SK-N-SH (cell line): ENCODE results near the gene HOXD11. TPM values are rescaled to one million over a fixed set of nuclear protein-coding genes. Genes with fewer than 3 reads are reported as not detected.

Experiments used
- CTCF ChIA-PET: fragments of 300-600, 350-600 bp; formaldehyde crosslinking; extraction: SDS; loops from one replicate; lab custom pipeline; 2021; lab: Yijun Ruan, JAX
- POLR2A ChIA-PET: fragments of 350-600 bp; sonication (Branson Sonifier 250); formaldehyde crosslinking; extraction: SDS; loops from one replicate; lab custom pipeline; 2020; ENCODE audit warnings: antibody characterized with exemption, inconsistent platforms; lab: Yijun Ruan, JAX
- DNase-seq: peaks from one replicate; pipeline ENCODE4 v3.0.0; 2012
- H2AFZ ChIP-seq: fragments of 200-600 bp; sonication (generic); 2 replicates; pipeline ENCODE4 v1.8.1; 2016; ENCODE audit warnings: antibody characterized with exemption, mild to moderate bottlenecking, low read depth
- H3F3A ChIP-seq: fragments of 200-600 bp; sonication (generic); replicated peaks from 2 replicates; pipeline ENCODE3; 2016; ENCODE audit warnings: antibody characterized with exemption, mild to moderate bottlenecking; ENCODE audit not compliant: insufficient read depth
- H3K27ac ChIP-seq, 2 experiments: fragments of 200-500 bp in 1 of 2; fragments of 200-600 bp in 1 of 2; sonication (Bioruptor generic) in 1 of 2; sonication (generic), shearing (Covaris generic) in 1 of 2; 2 replicates each; pipeline versions ENCODE4 v1.5.1 to v1.6.1; 2014 to 2016; ENCODE audit warnings: low read depth in 2 of 2, inconsistent platforms in 1 of 2, low read length in 1 of 2, mild to moderate bottlenecking in 1 of 2, mixed read lengths in 1 of 2
- H3K27me3 ChIP-seq: fragments of 200-600 bp; sonication (generic), shearing (Covaris generic); 2 replicates; pipeline ENCODE4 v1.6.1; 2016; ENCODE audit warnings: mixed run types; ENCODE audit not compliant: insufficient read depth
- H3K36me3 ChIP-seq, 2 experiments: fragments of 200-500 bp in 1 of 2; fragments of 200-600 bp in 1 of 2; sonication (Bioruptor generic) in 1 of 2; sonication (generic) in 1 of 2; replicated peaks in 1 of 2; 2 replicates each; pipeline versions ENCODE3 to v1.5.1; 2014 to 2016; ENCODE audit warnings: low read length in 1 of 2, mild to moderate bottlenecking in 1 of 2; ENCODE audit not compliant: insufficient read depth in 2 of 2, control insufficient read depth in 1 of 2
- H3K4me1 ChIP-seq, 2 experiments: fragments of 200-500 bp in 1 of 2; fragments of 200-600 bp in 1 of 2; sonication (Bioruptor generic) in 1 of 2; sonication (generic), shearing (Covaris generic) in 1 of 2; 2 replicates each; pipeline versions ENCODE4 v1.5.1 to v1.6.1; 2014 to 2016; ENCODE audit warnings: low read depth in 1 of 2, low read length in 1 of 2, mixed run types in 1 of 2; ENCODE audit not compliant: insufficient read depth in 2 of 2, control insufficient read depth in 1 of 2
- H3K4me2 ChIP-seq: fragments of 200-600 bp; sonication (generic), shearing (Covaris generic); 2 replicates; pipeline ENCODE4 v1.6.1; 2017; ENCODE audit warnings: mixed run types
- H3K4me3 ChIP-seq, 2 experiments: fragments of 200-500 bp in 1 of 2; fragments of 200-600 bp in 1 of 2; sonication (Bioruptor generic) in 1 of 2; sonication (generic), shearing (Covaris generic) in 1 of 2; 2 replicates each; pipeline versions ENCODE4 v1.5.1 to v1.8.1; 2014 to 2016; ENCODE audit warnings: low read depth in 2 of 2, inconsistent platforms in 1 of 2, low read length in 1 of 2, mild to moderate bottlenecking in 1 of 2, mixed read lengths in 1 of 2, moderate library complexity in 1 of 2
- H3K79me2 ChIP-seq: fragments of 200-600 bp; sonication (generic); 2 replicates; pipeline ENCODE4 v1.8.1; 2017; ENCODE audit warnings: mild to moderate bottlenecking; ENCODE audit not compliant: insufficient read depth
- H3K9ac ChIP-seq: fragments of 200-600 bp; sonication (generic); 2 replicates; pipeline ENCODE4 v1.6.1; 2017; ENCODE audit warnings: mixed run types
- H3K9me2 ChIP-seq: fragments of 200-600 bp; sonication (generic); 2 replicates; pipeline ENCODE4 v1.6.1; 2017; ENCODE audit warnings: mixed run types
- H3K9me3 ChIP-seq: fragments of 200-600 bp; sonication (generic); 2 replicates; pipeline ENCODE4 v1.6.1; 2017; ENCODE audit warnings: mixed run types, mild to moderate bottlenecking, moderate library complexity
- H4K20me1 ChIP-seq: fragments of 200-600 bp; sonication (generic); 2 replicates; pipeline ENCODE4 v1.6.1; 2017; ENCODE audit warnings: mild to moderate bottlenecking, mixed run types; ENCODE audit not compliant: insufficient read depth
- ELF1 ChIP-seq: IDR thresholded peaks from 2 replicates; pipeline ENCODE4 v1.4.0; 2012
- EZH2phosphoT487 ChIP-seq: fragments of 200-600 bp; sonication (generic); IDR thresholded peaks from 2 replicates; pipeline ENCODE4 v1.6.1; 2017; ENCODE audit warnings: low read depth, mixed run types, mild to moderate bottlenecking, antibody characterized with exemption, moderate library complexity, borderline replicate concordance
- FOSL2 ChIP-seq: IDR thresholded peaks from 2 replicates; pipeline ENCODE4 v1.4.0; 2012; ENCODE audit warnings: low read depth, mild to moderate bottlenecking, moderate library complexity, borderline replicate concordance
- JUND ChIP-seq: IDR thresholded peaks from 2 replicates; pipeline ENCODE4 v1.4.0; 2012
- MEF2A ChIP-seq: IDR thresholded peaks from 2 replicates; pipeline ENCODE4 v1.4.0; 2012; ENCODE audit warnings: low read depth, borderline replicate concordance
- MXI1 ChIP-seq: IDR thresholded peaks from 2 replicates; pipeline ENCODE4 v1.6.1; 2012; ENCODE audit warnings: mild to moderate bottlenecking, low read depth, low read length, improper control_type of control experiment
- NRF1 ChIP-seq: IDR thresholded peaks from 2 replicates; pipeline ENCODE4 v1.6.1; 2012; ENCODE audit warnings: low read depth, mild to moderate bottlenecking, low read length
- RAD21 ChIP-seq: IDR thresholded peaks from 2 replicates; pipeline ENCODE4 v1.6.1; 2012; ENCODE audit warnings: mild to moderate bottlenecking, low read length
- RCOR1 ChIP-seq: fragments of 150-350 bp; IDR thresholded peaks from 2 replicates; pipeline ENCODE4 v1.6.1; 2017; ENCODE audit warnings: antibody characterized with exemption, low read length
- YY1 ChIP-seq: IDR thresholded peaks from 2 replicates; pipeline ENCODE4 v1.4.0; 2012; ENCODE audit warnings: low read depth, mild to moderate bottlenecking
- WGBS: methylation state at CpG from one replicate; pipeline ENCODE4 v1.1.6; 2017; ENCODE audit warnings: low lambda C conversion rate; 5-methylcytosine and 5-hydroxymethylcytosine counted together
- polyA plus RNA-seq, 3 experiments: library from polyadenylated mRNA; depleted of rRNA; stranded (reverse); fragments of >200 nt; gene quantifications; 2 replicates each; pipeline ENCODE4 v1.2.3, GENCODE V29; 2012
- TF ChIP-seq, protein P1 (sequence below): IDR thresholded peaks from 2 replicates; pipeline ENCODE4 v1.4.0; 2012; ENCODE audit warnings: low read depth
- TF ChIP-seq, protein P2 (sequence below): IDR thresholded peaks from 2 replicates; pipeline ENCODE4; 2012

The HOXD11 gene
- polyA plus RNA-seq, 1 of the 3 experiments (the other 2 are of a cell fraction): not detected

- Histone ChIP-seq H3K27me3 (no peaks in the 10 kb centered on the region), H3K9me2 (no peaks in the 10 kb centered on the region), H2AFZ (no peak overlapping the region), H3K4me3 (no peak overlapping the region), H3K4me1 (peaks cover 0 to 8% of the 10 kb centered on the region in 2 experiments; a peak in 1 of 4 replicates), H3F3A (no peaks in the 10 kb centered on the region), H3K4me2 (no peak overlapping the region), H4K20me1 (no peaks in the 10 kb centered on the region), H3K36me3 (peaks cover 0 to 24% of the 10 kb centered on the region in 2 experiments), H3K9me3 (no peaks in the 10 kb centered on the region), H3K27ac (no peak overlapping the region), H3K79me2 (no peaks in the 10 kb centered on the region), H3K9ac (no peak overlapping the region)
- DNase-seq: no peak
- 92% methylated on average over 24 of the region's 24 CpGs for WGBS
- ChIA-PET CTCF (interaction anchor here (1.7 to 4.4 kb wide), 2 partner anchors 10 to 404 kb away, joined by 5 to 24 read pairs; no protein-coding TSS in a partner anchor), POLR2A (interaction anchor here (0.6 kb wide), 1 partner anchor 261 kb away, joined by 4 read pairs; no protein-coding TSS in a partner anchor)
- TF ChIP-seq ELF1 (no peak), JUND (no peak), NRF1 (no peak), EZH2phosphoT487 (no peak), MEF2A (no peak), RAD21 (no peak), YY1 (no peak), FOSL2 (no peak), MXI1 (no peak), RCOR1 (no peak)
- TF ChIP-seq, protein P1, sequence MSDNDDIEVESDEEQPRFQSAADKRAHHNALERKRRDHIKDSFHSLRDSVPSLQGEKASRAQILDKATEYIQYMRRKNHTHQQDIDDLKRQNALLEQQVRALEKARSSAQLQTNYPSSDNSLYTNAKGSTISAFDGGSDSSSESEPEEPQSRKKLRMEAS: no peak
- TF ChIP-seq, protein P2, sequence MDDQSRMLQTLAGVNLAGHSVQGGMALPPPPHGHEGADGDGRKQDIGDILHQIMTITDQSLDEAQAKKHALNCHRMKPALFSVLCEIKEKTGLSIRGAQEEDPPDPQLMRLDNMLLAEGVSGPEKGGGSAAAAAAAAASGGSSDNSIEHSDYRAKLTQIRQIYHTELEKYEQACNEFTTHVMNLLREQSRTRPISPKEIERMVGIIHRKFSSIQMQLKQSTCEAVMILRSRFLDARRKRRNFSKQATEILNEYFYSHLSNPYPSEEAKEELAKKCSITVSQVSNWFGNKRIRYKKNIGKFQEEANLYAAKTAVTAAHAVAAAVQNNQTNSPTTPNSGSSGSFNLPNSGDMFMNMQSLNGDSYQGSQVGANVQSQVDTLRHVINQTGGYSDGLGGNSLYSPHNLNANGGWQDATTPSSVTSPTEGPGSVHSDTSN: no peak
These were observed 43.0 kb downstream of the HOXD11 start for GRCh38 chr2:176149939-176150583.

DNA sequence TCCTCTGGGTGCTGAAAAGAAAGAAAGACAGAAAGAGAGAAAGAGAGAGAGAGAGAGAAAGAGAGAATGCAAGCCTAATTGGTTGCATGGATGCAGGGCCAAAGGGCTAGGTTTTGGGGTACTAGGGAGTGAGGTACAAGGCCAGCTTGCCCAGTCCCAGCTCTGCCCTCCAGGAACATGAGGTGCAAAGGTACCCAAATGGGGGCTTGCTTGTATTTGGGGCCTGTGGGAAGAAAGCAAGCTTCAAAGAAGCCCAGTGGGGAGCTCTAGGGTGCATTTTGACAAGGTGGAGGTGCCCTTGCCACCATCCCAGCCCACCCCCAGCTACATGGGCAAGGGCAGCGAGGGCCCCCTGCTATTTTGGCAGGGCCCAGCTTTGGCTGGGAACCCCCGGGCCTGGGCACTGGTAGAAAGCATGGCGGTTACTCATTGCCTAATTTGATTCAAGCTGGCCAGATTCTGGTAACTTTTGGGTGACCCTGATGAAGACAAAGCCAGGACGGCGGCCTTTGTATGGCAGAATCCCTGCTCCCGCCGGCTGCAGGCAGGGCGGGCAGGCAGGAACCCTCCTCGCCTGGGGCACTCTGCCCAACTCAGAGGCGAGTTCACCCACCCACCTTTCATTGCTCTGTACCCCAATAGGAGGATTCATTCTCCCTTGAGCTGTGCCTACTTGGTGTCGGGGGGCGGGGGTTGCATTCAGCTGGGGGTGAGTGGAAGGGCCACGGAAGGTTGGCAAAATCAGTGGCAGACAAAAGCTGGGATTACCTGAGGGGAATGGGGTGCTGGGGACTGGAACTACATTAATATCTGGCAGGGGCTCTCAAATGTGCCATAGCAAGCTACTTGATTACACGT lies 43.7 kb downstream of the HOXD11 start:
- Histone ChIP-seq H3K27me3 (no peaks in the 10 kb centered on the region), H3K4me2 (no peak overlapping the region)
- WGBS: 97% methylated on average over 7 of the region's 14 CpGs

More for the DNA sequence above, 43.7 kb downstream of the HOXD11 start:
- H3K36me3 ChIP-seq: peaks cover 0 to 27% of the 10 kb centered on the region in 2 experiments
- no peaks in the 10 kb centered on the region for H3F3A ChIP-seq
- peaks cover 0 to 8% of the 10 kb centered on the region in 2 experiments; a peak in 1 of 4 replicates for H3K4me1 ChIP-seq
- H3K9ac ChIP-seq: no peak overlapping the region
- ChIA-PET CTCF (interaction anchor here (0.7 to 4.4 kb wide), 4 partner anchors 11 to 404 kb away, joined by 3 to 24 read pairs (median 4); no protein-coding TSS in a partner anchor), POLR2A (no interaction called here)
- no peak overlapping the region for H3K4me3 ChIP-seq
- no peaks in the 10 kb centered on the region for H4K20me1 ChIP-seq
- H3K79me2 ChIP-seq: no peaks in the 10 kb centered on the region
- H3K9me2 ChIP-seq: no peaks in the 10 kb centered on the region
- no peaks in the 10 kb centered on the region for H3K9me3 ChIP-seq
- TF ChIP-seq, protein P2: no peak
- no peak for TF ChIP-seq JUND
- DNase-seq: no peak
- no peak overlapping the region for H3K27ac ChIP-seq
- no peak overlapping the region for H2AFZ ChIP-seq
